HEK293 (cell line): ENCODE measurements around the gene GID4.

ENCODE experiments used
- FEZF1 ChIP-seq: fragments of 450-650 bp; formaldehyde crosslinking; IDR thresholded peaks from 2 replicates; pipeline ENCODE4 v1.5.1; 2016; ENCODE audit warnings: missing biosample characterization, missing genetic modification characterization
- GLIS1 ChIP-seq: fragments of 450-650 bp; formaldehyde crosslinking; IDR thresholded peaks from 2 replicates; pipeline ENCODE4 v1.5.1; 2016; ENCODE audit warnings: missing biosample characterization, missing genetic modification characterization
- ZNF423 ChIP-seq: fragments of 450-650 bp; formaldehyde crosslinking; IDR thresholded peaks from 2 replicates; pipeline ENCODE4 v1.5.1; 2016; ENCODE audit warnings: missing biosample characterization, missing genetic modification characterization
- TF ChIP-seq, protein P1 (sequence below): fragments of 450-650 bp; formaldehyde crosslinking; IDR thresholded peaks from 2 replicates; pipeline ENCODE4 v1.5.1; 2016; ENCODE audit warnings: missing biosample characterization, missing genetic modification characterization
- TF ChIP-seq, protein P2 (sequence below): fragments of 450-650 bp; formaldehyde crosslinking; IDR thresholded peaks from 2 replicates; pipeline ENCODE4 v1.5.1; 2016; ENCODE audit warnings: missing biosample characterization, missing genetic modification characterization

DNA sequence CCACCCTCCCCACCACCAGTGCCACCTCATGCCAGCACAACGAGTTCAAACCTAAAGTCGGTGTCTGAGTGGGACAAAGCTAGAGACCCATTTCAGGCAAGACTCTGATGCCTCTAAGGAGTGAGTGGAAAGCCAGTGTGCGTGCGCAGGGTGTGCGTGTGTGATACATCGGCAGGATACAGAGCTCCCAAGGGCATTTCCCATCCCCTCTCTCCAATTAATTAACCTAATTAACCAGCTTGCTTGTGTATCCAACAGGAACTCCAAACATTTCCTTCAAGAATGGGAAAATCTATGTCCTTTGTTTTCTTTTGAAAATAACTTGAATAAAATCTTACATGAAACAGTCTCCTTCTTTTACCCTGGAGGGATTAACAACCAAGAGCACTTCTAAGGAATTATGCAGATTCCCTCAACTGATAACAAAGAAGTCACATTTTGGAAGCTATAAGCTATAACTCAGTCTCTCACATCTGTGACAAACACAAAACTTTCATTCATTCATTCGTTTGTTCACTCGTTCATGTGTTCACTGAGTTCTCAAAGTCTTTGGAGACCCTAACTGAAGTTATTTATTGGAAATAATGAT is 10.2 kb upstream of the GID4 start:
- TF ChIP-seq, protein P1, sequence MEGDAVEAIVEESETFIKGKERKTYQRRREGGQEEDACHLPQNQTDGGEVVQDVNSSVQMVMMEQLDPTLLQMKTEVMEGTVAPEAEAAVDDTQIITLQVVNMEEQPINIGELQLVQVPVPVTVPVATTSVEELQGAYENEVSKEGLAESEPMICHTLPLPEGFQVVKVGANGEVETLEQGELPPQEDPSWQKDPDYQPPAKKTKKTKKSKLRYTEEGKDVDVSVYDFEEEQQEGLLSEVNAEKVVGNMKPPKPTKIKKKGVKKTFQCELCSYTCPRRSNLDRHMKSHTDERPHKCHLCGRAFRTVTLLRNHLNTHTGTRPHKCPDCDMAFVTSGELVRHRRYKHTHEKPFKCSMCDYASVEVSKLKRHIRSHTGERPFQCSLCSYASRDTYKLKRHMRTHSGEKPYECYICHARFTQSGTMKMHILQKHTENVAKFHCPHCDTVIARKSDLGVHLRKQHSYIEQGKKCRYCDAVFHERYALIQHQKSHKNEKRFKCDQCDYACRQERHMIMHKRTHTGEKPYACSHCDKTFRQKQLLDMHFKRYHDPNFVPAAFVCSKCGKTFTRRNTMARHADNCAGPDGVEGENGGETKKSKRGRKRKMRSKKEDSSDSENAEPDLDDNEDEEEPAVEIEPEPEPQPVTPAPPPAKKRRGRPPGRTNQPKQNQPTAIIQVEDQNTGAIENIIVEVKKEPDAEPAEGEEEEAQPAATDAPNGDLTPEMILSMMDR: no peak
- TF ChIP-seq ZNF423 (tag by site-specific recombination) (no peak), GLIS1 (tag by site-specific recombination) (no peak), FEZF1 (tag by site-specific recombination) (no peak)
- TF ChIP-seq, protein P2, sequence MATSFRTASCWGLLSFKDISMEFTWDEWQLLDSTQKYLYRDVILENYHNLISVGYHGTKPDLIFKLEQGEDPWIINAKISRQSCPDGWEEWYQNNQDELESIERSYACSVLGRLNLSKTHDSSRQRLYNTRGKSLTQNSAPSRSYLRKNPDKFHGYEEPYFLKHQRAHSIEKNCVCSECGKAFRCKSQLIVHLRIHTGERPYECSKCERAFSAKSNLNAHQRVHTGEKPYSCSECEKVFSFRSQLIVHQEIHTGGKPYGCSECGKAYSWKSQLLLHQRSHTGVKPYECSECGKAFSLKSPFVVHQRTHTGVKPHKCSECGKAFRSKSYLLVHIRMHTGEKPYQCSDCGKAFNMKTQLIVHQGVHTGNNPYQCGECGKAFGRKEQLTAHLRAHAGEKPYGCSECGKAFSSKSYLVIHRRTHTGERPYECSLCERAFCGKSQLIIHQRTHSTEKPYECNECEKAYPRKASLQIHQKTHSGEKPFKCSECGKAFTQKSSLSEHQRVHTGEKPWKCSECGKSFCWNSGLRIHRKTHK (tag by site-specific recombination): no peak
